ENCODE results near the gene NPC1L1. TPM values are rescaled to one million over a fixed set of nuclear protein-coding genes. Genes with fewer than 3 reads are reported as not detected.

Gene NPC1L1
- total and polyA plus RNA-seq, 9 donors, result 0.04 to 1.5 (median 0.11) TPM; not detected in 1

DNA sequence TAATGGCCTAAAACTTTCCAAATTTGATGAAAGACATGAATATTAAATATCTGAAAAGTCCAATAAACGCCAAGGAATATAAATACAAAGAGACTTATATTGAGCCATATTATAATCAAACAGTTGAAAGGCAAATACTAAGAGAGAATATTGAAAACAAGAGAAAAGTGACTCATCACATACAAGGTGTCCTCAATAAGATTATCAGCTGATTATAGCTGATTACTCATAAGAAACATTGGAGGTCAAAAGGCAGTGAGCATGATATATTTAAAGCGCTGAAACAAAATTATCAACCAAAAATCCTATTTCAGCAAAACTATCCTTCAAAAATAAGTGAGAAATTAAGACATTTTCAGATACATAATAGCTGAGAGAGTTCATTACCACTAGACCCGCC lies 7.8 kb upstream of the NPC1L1 start:
- WGBS (ENCODE audit: insufficient coverage), result no CpG with 5 or more reads among the region's 3 CpGs
- Histone ChIP-seq H3K9me3 (replicated peaks; ENCODE audit: control insufficient read depth, low read depth, low read length) (no peaks in the 10 kb centered on the region), H3K4me1 (ENCODE audit: control insufficient read depth, insufficient read depth, low read length) (no peaks in the 10 kb centered on the region), H3K4me3 (ENCODE audit: low read length) (no peak overlapping the region), H3K27ac (ENCODE audit: low read length) (no peak overlapping the region), H3K27me3 (ENCODE audit: control insufficient read depth, insufficient read depth, low read length) (peaks cover 6% of the 10 kb centered on the region), H3K36me3 (ENCODE audit: control insufficient read depth, insufficient read depth, low read length) (no peaks in the 10 kb centered on the region)
- DNase-seq, result no peak

DNA sequence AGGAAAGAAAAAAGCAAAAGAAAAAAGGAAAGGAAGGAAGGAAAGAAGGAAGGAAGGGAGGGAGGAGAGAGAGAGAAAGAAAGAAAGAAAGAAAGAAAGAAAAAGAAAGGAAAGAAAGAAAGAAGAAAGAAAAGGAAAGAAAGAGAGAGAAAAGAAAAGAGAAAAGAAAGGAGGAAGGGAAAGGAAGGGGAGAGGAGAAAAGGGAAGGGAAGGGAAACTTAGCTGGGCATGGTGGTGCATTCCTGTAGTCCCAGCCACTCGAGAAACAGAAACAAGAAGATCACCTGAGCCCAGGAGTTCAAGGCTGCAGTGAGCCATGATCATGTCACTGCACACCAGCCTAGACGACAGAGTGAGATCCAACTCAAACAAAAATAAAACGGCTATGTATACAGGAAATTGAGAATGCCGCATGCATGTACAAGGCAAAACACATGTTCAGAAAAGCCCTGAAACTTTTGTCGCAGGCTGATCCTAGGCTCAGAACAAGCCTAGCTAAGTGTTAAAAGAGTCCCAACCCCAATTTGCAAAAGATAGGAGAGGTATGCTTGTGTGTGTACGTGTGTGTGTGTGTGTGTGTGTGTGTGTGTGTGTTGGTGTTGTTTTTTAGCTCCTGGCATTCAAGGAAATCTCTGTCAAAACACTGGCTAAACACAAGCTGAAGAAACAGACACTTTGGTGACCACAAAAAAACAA lies 6.6 kb upstream of the NPC1L1 start:
- Histone ChIP-seq H3K4me3 (ENCODE audit: low read length) (no peak overlapping the region), H3K9me3 (replicated peaks; ENCODE audit: control insufficient read depth, low read depth, low read length) (no peaks in the 10 kb centered on the region), H3K27ac (ENCODE audit: low read length) (no peak overlapping the region), H3K27me3 (ENCODE audit: control insufficient read depth, insufficient read depth, low read length) (peaks cover 3% of the 10 kb centered on the region), H3K4me1 (ENCODE audit: control insufficient read depth, insufficient read depth, low read length) (no peaks in the 10 kb centered on the region), H3K36me3 (ENCODE audit: control insufficient read depth, insufficient read depth, low read length) (no peaks in the 10 kb centered on the region)
- 30% methylated on average over 2 of the region's 6 CpGs for WGBS (ENCODE audit: insufficient coverage)
- no peak for DNase-seq

DNA sequence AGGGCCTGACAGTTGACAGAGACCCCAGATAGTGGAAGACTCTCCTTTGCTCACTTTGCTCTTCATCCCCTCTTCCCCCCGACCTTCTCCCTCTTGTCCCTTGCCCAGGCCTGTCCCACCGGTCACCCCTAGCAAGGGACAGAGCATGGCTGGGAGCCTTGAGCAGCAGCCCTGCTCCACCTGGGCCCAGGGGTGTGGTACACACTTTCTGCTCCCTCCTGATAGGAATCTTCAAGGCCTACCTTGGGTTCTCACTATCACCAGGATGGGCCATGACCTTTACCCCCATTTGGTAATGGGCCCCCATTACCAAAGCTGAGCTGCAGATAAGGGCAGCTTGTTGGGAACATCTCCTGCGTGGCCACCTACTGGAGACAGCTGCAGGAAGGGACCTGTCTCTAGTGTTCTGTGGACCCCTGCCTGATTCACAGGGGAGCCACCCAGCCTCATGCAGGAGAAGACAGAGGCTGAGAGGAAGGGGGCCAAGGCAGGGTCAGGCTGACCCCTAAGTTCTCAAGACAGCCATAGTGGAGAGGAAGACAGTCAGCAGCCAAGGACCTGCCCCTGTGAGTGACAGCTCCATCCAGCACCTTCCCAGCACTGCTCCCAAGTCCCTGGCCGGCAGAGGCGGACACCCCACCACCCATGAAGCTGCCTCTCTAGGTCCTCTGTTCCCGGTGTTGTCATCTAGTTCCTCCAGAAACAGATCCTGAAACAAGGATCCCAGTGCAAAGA lies 913 bp upstream of the NPC1L1 start:
- 81% methylated on average over 5 of the region's 6 CpGs for WGBS (ENCODE audit: insufficient coverage)
- H3K9me3 ChIP-seq (replicated peaks; ENCODE audit: control insufficient read depth, low read depth, low read length), result no peaks in the 10 kb centered on the region
- H3K27ac ChIP-seq (ENCODE audit: low read length), result no peak overlapping the region
- H3K36me3 ChIP-seq (ENCODE audit: control insufficient read depth, insufficient read depth, low read length), result no peaks in the 10 kb centered on the region
- no peaks in the 10 kb centered on the region for H3K27me3 ChIP-seq (ENCODE audit: control insufficient read depth, insufficient read depth, low read length)
- H3K4me3 ChIP-seq (ENCODE audit: low read length), result no peak overlapping the region
- H3K4me1 ChIP-seq (ENCODE audit: control insufficient read depth, insufficient read depth, low read length), result no peaks in the 10 kb centered on the region
- no peak for DNase-seq

DNA sequence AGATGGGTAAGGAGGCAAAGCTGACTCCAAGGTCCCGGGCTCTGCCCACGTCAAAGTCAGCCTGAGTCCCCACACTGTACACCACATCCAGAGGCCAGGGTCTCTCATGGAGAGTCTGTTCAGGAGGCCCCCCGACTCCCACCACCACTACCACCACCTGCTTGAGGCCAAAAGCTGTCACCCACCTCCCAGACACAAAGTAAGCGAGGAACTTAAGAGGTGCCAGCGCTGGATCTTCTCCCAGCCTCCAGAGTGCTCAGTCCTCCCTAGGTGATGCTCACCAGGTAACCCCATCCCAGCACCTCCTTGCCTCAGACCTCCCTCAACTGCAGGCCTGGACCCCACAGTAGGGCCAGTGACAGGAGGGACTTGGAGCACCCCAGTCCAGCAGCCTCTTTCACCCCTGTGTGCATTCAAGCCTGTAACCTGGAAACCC lies 520 bp downstream of the NPC1L1 start:
- no peaks in the 10 kb centered on the region for H3K9me3 ChIP-seq (replicated peaks; ENCODE audit: control insufficient read depth, low read depth, low read length)
- no peaks in the 10 kb centered on the region for H3K4me1 ChIP-seq (ENCODE audit: control insufficient read depth, insufficient read depth, low read length)
- 76% methylated on average over 3 of the region's 5 CpGs for WGBS (ENCODE audit: insufficient coverage)
- no peaks in the 10 kb centered on the region for H3K36me3 ChIP-seq (ENCODE audit: control insufficient read depth, insufficient read depth, low read length)
- no peaks in the 10 kb centered on the region for H3K27me3 ChIP-seq (ENCODE audit: control insufficient read depth, insufficient read depth, low read length)
- DNase-seq, result no peak
- H3K4me3 ChIP-seq (ENCODE audit: low read length), result no peak overlapping the region
- no peak overlapping the region for H3K27ac ChIP-seq (ENCODE audit: low read length)

GRCh38 chr7:44539669-44540506 lies 1.2 kb downstream of the NPC1L1 start:
- DNase-seq, result no peak
- no peaks in the 10 kb centered on the region for H3K27me3 ChIP-seq (ENCODE audit: control insufficient read depth, insufficient read depth, low read length)
- H3K27ac ChIP-seq (ENCODE audit: low read length), result no peak overlapping the region
- no peaks in the 10 kb centered on the region for H3K9me3 ChIP-seq (replicated peaks; ENCODE audit: control insufficient read depth, low read depth, low read length)
- WGBS (ENCODE audit: insufficient coverage), result 90% methylated on average over 22 of the region's 27 CpGs
- no peaks in the 10 kb centered on the region for H3K4me1 ChIP-seq (ENCODE audit: control insufficient read depth, insufficient read depth, low read length)
- no peak overlapping the region for H3K4me3 ChIP-seq (ENCODE audit: low read length)
- no peaks in the 10 kb centered on the region for H3K36me3 ChIP-seq (ENCODE audit: control insufficient read depth, insufficient read depth, low read length)

- H3K9me3 ChIP-seq (replicated peaks; ENCODE audit: control insufficient read depth, low read depth, low read length), result no peaks in the 10 kb centered on the region
- H3K4me3 ChIP-seq (ENCODE audit: low read length), result no peak overlapping the region
- H3K4me1 ChIP-seq (ENCODE audit: control insufficient read depth, insufficient read depth, low read length), result no peaks in the 10 kb centered on the region
- H3K27ac ChIP-seq (ENCODE audit: low read length), result no peak overlapping the region
- WGBS (ENCODE audit: insufficient coverage), result 88% methylated on average over 27 of the region's 32 CpGs
- no peaks in the 10 kb centered on the region for H3K36me3 ChIP-seq (ENCODE audit: control insufficient read depth, insufficient read depth, low read length)
- no peaks in the 10 kb centered on the region for H3K27me3 ChIP-seq (ENCODE audit: control insufficient read depth, insufficient read depth, low read length)
- no peak for DNase-seq
Measured at GRCh38 chr7:44538798-44539668, 2.1 kb downstream of the NPC1L1 start.

- H3K9me3 ChIP-seq (replicated peaks; ENCODE audit: control insufficient read depth, low read depth, low read length), result no peaks in the 10 kb centered on the region
- H3K27ac ChIP-seq (ENCODE audit: low read length), result no peak overlapping the region
- H3K36me3 ChIP-seq (ENCODE audit: control insufficient read depth, insufficient read depth, low read length), result no peaks in the 10 kb centered on the region
- no peaks in the 10 kb centered on the region for H3K4me1 ChIP-seq (ENCODE audit: control insufficient read depth, insufficient read depth, low read length)
- WGBS (ENCODE audit: insufficient coverage), result 81% methylated on average over 15 of the region's 17 CpGs
- DNase-seq, result no peak
- no peak overlapping the region for H3K4me3 ChIP-seq (ENCODE audit: low read length)
- no peaks in the 10 kb centered on the region for H3K27me3 ChIP-seq (ENCODE audit: control insufficient read depth, insufficient read depth, low read length)
Measured at GRCh38 chr7:44538093-44538797, 2.9 kb downstream of the NPC1L1 start.

GRCh38 chr7:44537442-44537841 lies 3.7 kb downstream of the NPC1L1 start:
- Histone ChIP-seq H3K36me3 (ENCODE audit: control insufficient read depth, insufficient read depth, low read length) (no peaks in the 10 kb centered on the region), H3K4me3 (ENCODE audit: low read length) (no peak overlapping the region), H3K27ac (ENCODE audit: low read length) (no peak overlapping the region), H3K27me3 (ENCODE audit: control insufficient read depth, insufficient read depth, low read length) (no peaks in the 10 kb centered on the region), H3K4me1 (ENCODE audit: control insufficient read depth, insufficient read depth, low read length) (no peaks in the 10 kb centered on the region), H3K9me3 (replicated peaks; ENCODE audit: control insufficient read depth, low read depth, low read length) (no peaks in the 10 kb centered on the region)
- 94% methylated on average over 3 of the region's 6 CpGs for WGBS (ENCODE audit: insufficient coverage)
- no peak for DNase-seq

DNA sequence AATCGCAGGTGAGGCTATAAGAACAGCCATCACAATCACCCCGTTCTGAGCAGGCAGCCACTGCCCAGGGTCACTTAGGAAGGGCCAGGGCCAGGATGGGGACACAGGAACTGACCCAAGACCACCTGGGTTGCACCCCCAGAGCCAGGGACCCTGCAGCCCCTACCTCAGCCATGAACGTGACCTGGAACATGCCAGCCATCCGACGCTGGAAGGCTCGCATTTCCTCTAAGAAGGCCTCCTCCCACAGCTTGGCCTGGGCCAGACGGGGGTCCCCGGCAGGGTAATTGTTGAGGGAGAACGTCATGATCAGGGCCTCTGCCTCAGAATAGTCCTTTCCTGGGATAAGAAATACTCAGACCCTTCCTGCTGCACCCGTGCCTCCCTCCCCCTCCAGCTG lies 5.0 kb downstream of the NPC1L1 start:
- Histone ChIP-seq H3K9me3 (replicated peaks; ENCODE audit: control insufficient read depth, low read depth, low read length) (no peaks in the 10 kb centered on the region), H3K27me3 (ENCODE audit: control insufficient read depth, insufficient read depth, low read length) (no peaks in the 10 kb centered on the region), H3K27ac (ENCODE audit: low read length) (no peak overlapping the region), H3K36me3 (ENCODE audit: control insufficient read depth, insufficient read depth, low read length) (no peaks in the 10 kb centered on the region), H3K4me3 (ENCODE audit: low read length) (no peak overlapping the region), H3K4me1 (ENCODE audit: control insufficient read depth, insufficient read depth, low read length) (no peaks in the 10 kb centered on the region)
- 73% methylated on average over 4 of the region's 10 CpGs for WGBS (ENCODE audit: insufficient coverage)
- no peak for DNase-seq

Data from muscle of leg (tissue), 11 donors.